ENCODE measurements around the gene WNT3A. TPM values are rescaled to one million over a fixed set of nuclear protein-coding genes. Genes with fewer than 3 reads are reported as not detected.

WNT3A gene
- total RNA-seq, 1 experiment from 2014 or later = not detected

DNA sequence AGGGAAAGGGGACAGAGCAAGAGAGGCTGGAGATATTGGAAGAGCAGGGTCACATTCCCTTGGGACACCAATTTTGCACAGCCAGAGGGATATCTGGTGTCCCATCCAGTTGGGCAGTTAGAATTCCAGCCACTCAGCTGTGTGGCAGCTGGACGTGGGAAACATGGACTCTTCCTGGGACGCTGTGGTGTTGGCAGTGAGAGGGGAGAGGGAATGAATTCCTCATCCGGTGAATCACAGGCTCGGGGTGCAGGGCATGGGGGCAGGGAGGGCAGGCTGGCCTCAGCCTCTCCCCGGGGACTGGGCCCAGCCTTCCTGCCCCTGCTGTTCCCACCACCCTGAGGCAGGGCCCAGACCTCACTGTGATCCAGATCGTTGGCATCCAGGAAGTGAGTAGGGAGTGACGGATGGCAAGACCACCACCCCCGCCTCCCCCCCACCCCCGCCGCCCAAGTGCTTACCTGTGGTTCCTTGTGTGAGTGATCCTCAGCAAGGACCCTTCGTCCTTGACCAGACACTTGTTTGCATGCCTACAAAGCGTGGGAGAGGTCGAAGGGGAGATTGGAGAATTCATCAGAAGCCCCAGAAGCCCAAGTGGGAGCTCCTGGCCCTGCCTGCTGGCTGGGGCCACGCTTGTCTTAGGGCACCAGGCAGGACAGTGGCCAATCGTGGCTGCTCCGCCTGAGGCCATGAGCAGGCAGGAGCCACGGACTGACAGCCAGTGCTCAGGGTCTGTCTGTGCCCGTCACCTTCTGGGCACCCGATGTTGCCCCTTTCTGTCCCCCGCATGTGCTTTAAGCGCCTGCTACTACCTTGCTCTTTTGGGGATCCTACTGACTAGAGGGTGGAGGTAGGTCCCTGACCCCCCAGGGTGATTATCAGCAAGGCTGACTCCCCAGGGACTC, 8.7 kb downstream of the WNT3A start:
- H3K4me3 Mint-ChIP-seq (ENCODE audit: low read depth, unreplicated experiment) = no peak overlapping the region
- H3K9me3 Mint-ChIP-seq (ENCODE audit: low read depth, unreplicated experiment) = no peaks in the 10 kb centered on the region
- H3K27ac Mint-ChIP-seq (ENCODE audit: unreplicated experiment) = no peak overlapping the region
- peaks cover 41% of the 10 kb centered on the region for H3K27me3 Mint-ChIP-seq (ENCODE audit: unreplicated experiment)
- no peak for DNase-seq
- TF ChIP-seq, protein P1, sequence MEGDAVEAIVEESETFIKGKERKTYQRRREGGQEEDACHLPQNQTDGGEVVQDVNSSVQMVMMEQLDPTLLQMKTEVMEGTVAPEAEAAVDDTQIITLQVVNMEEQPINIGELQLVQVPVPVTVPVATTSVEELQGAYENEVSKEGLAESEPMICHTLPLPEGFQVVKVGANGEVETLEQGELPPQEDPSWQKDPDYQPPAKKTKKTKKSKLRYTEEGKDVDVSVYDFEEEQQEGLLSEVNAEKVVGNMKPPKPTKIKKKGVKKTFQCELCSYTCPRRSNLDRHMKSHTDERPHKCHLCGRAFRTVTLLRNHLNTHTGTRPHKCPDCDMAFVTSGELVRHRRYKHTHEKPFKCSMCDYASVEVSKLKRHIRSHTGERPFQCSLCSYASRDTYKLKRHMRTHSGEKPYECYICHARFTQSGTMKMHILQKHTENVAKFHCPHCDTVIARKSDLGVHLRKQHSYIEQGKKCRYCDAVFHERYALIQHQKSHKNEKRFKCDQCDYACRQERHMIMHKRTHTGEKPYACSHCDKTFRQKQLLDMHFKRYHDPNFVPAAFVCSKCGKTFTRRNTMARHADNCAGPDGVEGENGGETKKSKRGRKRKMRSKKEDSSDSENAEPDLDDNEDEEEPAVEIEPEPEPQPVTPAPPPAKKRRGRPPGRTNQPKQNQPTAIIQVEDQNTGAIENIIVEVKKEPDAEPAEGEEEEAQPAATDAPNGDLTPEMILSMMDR (IDR thresholded peaks at IDR 0.05; ENCODE audit: unreplicated experiment) = no peak
- no TSS peak for BruUV-seq (replicated peaks)
- intact Hi-C loops (cut with micrococcal nuclease; ENCODE audit: unreplicated experiment) = no loop called here
- CTCF ChIA-PET = no interaction called here
- no peaks in the 10 kb centered on the region for H3K36me3 Mint-ChIP-seq (ENCODE audit: insufficient read depth, unreplicated experiment)
- H3K4me1 Mint-ChIP-seq (ENCODE audit: low read depth, unreplicated experiment) = no peaks in the 10 kb centered on the region

DNA sequence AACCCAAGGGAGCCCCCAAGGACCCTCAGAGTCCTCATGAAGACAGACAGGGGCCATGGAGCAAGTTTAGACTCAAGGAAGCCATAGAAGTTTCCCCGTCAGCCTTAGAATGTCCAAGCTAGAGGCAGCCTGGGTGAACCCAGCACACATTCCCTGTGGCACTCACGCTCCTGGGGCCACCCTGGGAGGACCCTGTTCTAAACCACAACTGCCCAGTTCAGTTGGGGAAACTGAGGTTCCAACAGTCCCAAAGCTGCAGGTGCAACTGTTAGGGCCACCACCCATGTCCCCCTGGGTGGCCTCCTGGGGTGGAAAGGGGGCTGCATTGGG, 9.3 kb downstream of the WNT3A start:
- no peaks in the 10 kb centered on the region for H3K4me1 Mint-ChIP-seq (ENCODE audit: low read depth, unreplicated experiment)
- TF ChIP-seq, protein P1 (IDR thresholded peaks at IDR 0.05; ENCODE audit: unreplicated experiment) = no peak
- H3K27me3 Mint-ChIP-seq (ENCODE audit: unreplicated experiment) = peaks cover 35% of the 10 kb centered on the region
- intact Hi-C loops (cut with micrococcal nuclease; ENCODE audit: unreplicated experiment) = no loop called here
- BruUV-seq (replicated peaks) = no TSS peak
- H3K36me3 Mint-ChIP-seq (ENCODE audit: insufficient read depth, unreplicated experiment) = no peaks in the 10 kb centered on the region
- H3K4me3 Mint-ChIP-seq (ENCODE audit: low read depth, unreplicated experiment) = no peak overlapping the region
- no peaks in the 10 kb centered on the region for H3K9me3 Mint-ChIP-seq (ENCODE audit: low read depth, unreplicated experiment)
- CTCF ChIA-PET = no interaction called here
- no peak for DNase-seq
- no peak overlapping the region for H3K27ac Mint-ChIP-seq (ENCODE audit: unreplicated experiment)

DNA sequence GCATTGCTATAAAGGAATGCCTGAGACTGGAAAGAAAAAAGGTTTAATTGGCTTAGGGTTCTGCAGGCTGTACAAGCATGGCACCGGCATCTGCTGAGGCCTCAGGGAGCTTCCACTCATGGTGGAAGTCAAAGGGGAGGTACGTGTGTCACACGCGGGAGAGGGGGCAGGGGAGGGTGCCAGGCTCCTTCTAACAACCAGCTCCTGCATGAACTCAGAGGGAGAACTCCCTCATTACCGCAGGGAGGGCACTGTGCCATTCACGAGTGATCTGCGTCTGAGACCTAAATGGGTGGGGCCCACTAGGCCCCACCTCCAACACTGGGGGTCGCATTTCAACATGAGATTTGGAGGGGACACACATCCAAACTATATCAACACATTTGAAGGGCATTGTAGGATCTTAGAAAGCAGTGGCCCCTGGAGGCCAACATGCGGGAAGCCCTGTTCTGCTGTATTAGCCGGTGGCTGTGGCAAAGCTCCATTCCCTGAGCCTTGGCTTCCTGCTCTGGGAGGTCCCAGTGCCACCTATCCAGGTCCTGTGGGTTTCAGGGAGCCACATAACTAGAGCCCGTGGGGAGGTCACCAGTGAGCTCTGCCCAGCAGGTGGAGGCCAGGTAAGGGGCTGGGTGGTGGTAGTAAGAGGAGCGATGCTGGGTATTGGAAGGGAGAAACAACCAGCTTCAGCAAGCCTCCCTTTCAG, 10.0 kb downstream of the WNT3A start:
- Mint-ChIP-seq H3K36me3 (ENCODE audit: insufficient read depth, unreplicated experiment) (no peaks in the 10 kb centered on the region), H3K27ac (ENCODE audit: unreplicated experiment) (no peak overlapping the region), H3K9me3 (ENCODE audit: low read depth, unreplicated experiment) (no peaks in the 10 kb centered on the region), H3K4me3 (ENCODE audit: low read depth, unreplicated experiment) (no peak overlapping the region), H3K27me3 (ENCODE audit: unreplicated experiment) (peaks cover 28% of the 10 kb centered on the region), H3K4me1 (ENCODE audit: low read depth, unreplicated experiment) (no peaks in the 10 kb centered on the region)
- no TSS peak for BruUV-seq (replicated peaks)
- intact Hi-C loops (cut with micrococcal nuclease; ENCODE audit: unreplicated experiment) = no loop called here
- no peak for DNase-seq
- TF ChIP-seq, protein P1 (IDR thresholded peaks at IDR 0.05; ENCODE audit: unreplicated experiment) = no peak
- CTCF ChIA-PET = no interaction called here

DNA sequence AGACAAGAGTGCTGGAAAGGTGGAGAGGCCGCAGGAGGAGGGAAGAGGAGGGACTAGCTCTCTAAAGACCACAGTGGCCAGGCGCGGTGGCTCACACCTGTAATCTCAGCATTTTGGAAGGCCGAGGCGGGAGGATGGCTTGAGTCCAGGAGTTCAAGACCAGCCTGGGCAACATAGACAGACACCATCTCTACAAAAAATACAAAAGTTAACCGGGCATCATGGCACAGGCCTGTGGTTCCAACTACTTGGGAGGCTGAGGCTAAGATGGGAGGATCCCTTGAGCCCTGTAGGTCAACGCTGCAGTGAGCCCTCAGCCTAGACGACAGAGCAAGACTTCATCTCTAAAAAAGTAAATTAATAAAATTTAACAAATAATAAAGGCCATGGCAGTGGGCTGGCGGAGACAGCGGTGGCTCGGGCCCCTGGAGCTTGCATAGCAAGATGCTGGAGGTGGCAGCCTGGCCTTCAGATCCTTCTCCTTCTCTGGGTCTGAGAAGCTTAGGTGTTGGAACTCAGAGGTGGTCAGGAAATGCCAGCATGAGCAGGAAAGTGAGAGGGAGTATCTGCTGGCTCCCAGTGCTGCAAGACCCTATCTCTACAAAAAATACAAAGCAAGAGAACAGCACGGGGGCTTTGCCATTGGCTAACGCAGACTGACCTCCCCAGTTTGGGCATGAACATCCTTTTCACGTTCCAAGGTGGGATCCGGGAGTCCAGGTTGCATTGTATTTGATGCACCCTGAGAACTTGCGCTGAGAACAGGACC, 10.7 kb downstream of the WNT3A start:
- Mint-ChIP-seq H3K36me3 (ENCODE audit: insufficient read depth, unreplicated experiment) (no peaks in the 10 kb centered on the region), H3K4me3 (ENCODE audit: low read depth, unreplicated experiment) (no peak overlapping the region), H3K27ac (ENCODE audit: unreplicated experiment) (no peak overlapping the region), H3K27me3 (ENCODE audit: unreplicated experiment) (peaks cover 22% of the 10 kb centered on the region), H3K4me1 (ENCODE audit: low read depth, unreplicated experiment) (no peaks in the 10 kb centered on the region), H3K9me3 (ENCODE audit: low read depth, unreplicated experiment) (no peaks in the 10 kb centered on the region)
- no peak for DNase-seq
- TF ChIP-seq, protein P1 (IDR thresholded peaks at IDR 0.05; ENCODE audit: unreplicated experiment) = no peak
- no TSS peak for BruUV-seq (replicated peaks)
- CTCF ChIA-PET = interaction anchor here (0.6 kb wide), 1 partner anchor 99 kb away, joined by 3 read pairs; no protein-coding TSS in a partner anchor
- intact Hi-C loops (cut with micrococcal nuclease; ENCODE audit: unreplicated experiment) = no loop called here

Measured in Calu3 (cell line).